WERI-Rb-1 (cell line): ENCODE results near the gene CLCNKA.

Experiments
- DNase-seq: peaks from one replicate; pipeline ENCODE4 v3.0.0-alpha.2; 2020
- H3K27ac ChIP-seq: fragments of 250-450 bp; sonication (Bioruptor Pico); 2 replicates; pipeline ENCODE4 v1.5.1; 2020; ENCODE audit warnings: mild to moderate bottlenecking, moderate library complexity
- H3K27me3 ChIP-seq: fragments of 250-450 bp; sonication (Bioruptor Pico); 2 replicates; pipeline ENCODE4 v1.5.1; 2021; ENCODE audit warnings: mild to moderate bottlenecking, low read depth, moderate library complexity; ENCODE audit not compliant: insufficient read depth, severe bottlenecking
- H3K36me3 ChIP-seq: fragments of 250-450 bp; sonication (Bioruptor Pico); 2 replicates; pipeline ENCODE4 v1.5.1; 2020; ENCODE audit warnings: mild to moderate bottlenecking, moderate library complexity
- H3K4me3 ChIP-seq: 2 replicates; pipeline ENCODE4 v1.5.1; 2011; ENCODE audit warnings: low read depth, mild to moderate bottlenecking, control low read depth, low read length
- H3K9me3 ChIP-seq: fragments of 250-450 bp; sonication (Bioruptor Pico); 2 replicates; pipeline ENCODE4 v1.5.1; 2021; ENCODE audit warnings: mild to moderate bottlenecking, moderate library complexity; ENCODE audit not compliant: severe bottlenecking
- TF ChIP-seq, protein P1 (sequence below): IDR thresholded peaks from 2 replicates; pipeline ENCODE4 v1.5.1; 2011; ENCODE audit warnings: low read depth, mild to moderate bottlenecking, control low read depth, inconsistent platforms, low read length

CLCNKA gene

GRCh38 chr1:16082283-16083038 is 60.6 kb downstream of the CLCNKA start:
- Histone ChIP-seq H3K4me3 (no peak overlapping the region), H3K27ac (no peak overlapping the region), H3K27me3 (no peaks in the 10 kb centered on the region), H3K36me3 (no peaks in the 10 kb centered on the region), H3K9me3 (no peaks in the 10 kb centered on the region)
- TF ChIP-seq, protein P1, sequence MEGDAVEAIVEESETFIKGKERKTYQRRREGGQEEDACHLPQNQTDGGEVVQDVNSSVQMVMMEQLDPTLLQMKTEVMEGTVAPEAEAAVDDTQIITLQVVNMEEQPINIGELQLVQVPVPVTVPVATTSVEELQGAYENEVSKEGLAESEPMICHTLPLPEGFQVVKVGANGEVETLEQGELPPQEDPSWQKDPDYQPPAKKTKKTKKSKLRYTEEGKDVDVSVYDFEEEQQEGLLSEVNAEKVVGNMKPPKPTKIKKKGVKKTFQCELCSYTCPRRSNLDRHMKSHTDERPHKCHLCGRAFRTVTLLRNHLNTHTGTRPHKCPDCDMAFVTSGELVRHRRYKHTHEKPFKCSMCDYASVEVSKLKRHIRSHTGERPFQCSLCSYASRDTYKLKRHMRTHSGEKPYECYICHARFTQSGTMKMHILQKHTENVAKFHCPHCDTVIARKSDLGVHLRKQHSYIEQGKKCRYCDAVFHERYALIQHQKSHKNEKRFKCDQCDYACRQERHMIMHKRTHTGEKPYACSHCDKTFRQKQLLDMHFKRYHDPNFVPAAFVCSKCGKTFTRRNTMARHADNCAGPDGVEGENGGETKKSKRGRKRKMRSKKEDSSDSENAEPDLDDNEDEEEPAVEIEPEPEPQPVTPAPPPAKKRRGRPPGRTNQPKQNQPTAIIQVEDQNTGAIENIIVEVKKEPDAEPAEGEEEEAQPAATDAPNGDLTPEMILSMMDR = peak; percentile 91
- DNase-seq = peak; percentile 83

- H3K27ac ChIP-seq = no peak overlapping the region
- DNase-seq = no peak
- TF ChIP-seq, protein P1 = no peak
- H3K36me3 ChIP-seq = no peaks in the 10 kb centered on the region
- H3K9me3 ChIP-seq = no peaks in the 10 kb centered on the region
- H3K4me3 ChIP-seq = no peak overlapping the region
- no peaks in the 10 kb centered on the region for H3K27me3 ChIP-seq
These were observed 61.6 kb downstream of the CLCNKA start for GRCh38 chr1:16083486-16083885.
